H54 (cell line): Measurements from ENCODE around the gene CTDSPL.

Experiments
- DNase-seq: peaks from one replicate; pipeline ENCODE4 v3.0.0; 2011; ENCODE audit warnings: low spot score, mixed read lengths; ENCODE audit not compliant: insufficient read length
- FAIRE-seq: peaks from 3 replicates; lab custom pipeline; 2011; peaks lifted over from hg19 to GRCh38; lab: Jason Lieb, UNC
- POLR2A ChIP-seq: IDR thresholded peaks from 2 replicates; pipeline ENCODE4 v1.6.1; 2011; ENCODE audit warnings: low read depth, mild to moderate bottlenecking, low read length

CTDSPL gene

GRCh38 chr3:38006031-38006430 is 144.4 kb downstream of the CTDSPL start:
- FAIRE-seq (no peak), DNase-seq (no peak)
- TF ChIP-seq POLR2A: no peak

GRCh38 chr3:38006445-38006995 is 144.8 kb downstream of the CTDSPL start:
- no peak for FAIRE-seq
- DNase-seq: no peak
- TF ChIP-seq POLR2A: no peak

GRCh38 chr3:38007754-38008090 is 146.0 kb downstream of the CTDSPL start:
- no peak for FAIRE-seq

GRCh38 chr3:38008191-38008701 is 146.6 kb downstream of the CTDSPL start:
- no peak for TF ChIP-seq POLR2A
- no peak for DNase-seq
- FAIRE-seq: no peak

More at GRCh38 chr3:38007754-38008090, 146.0 kb downstream of the CTDSPL start:
- no peak for DNase-seq
- TF ChIP-seq POLR2A: no peak

- TF ChIP-seq POLR2A: no peak
- no peak for DNase-seq
- FAIRE-seq: no peak
Measured at GRCh38 chr3:38008971-38009580, 147.4 kb downstream of the CTDSPL start.

- TF ChIP-seq POLR2A: no peak
- DNase-seq (no peak), FAIRE-seq (no peak)
Measured at GRCh38 chr3:38009807-38010591, 148.3 kb downstream of the CTDSPL start.

GRCh38 chr3:38011111-38011510 is 149.4 kb downstream of the CTDSPL start:
- DNase-seq: no peak
- TF ChIP-seq POLR2A: no peak
- FAIRE-seq: no peak

GRCh38 chr3:38015485-38015884 is 153.8 kb downstream of the CTDSPL start:
- FAIRE-seq (no peak), DNase-seq (no peak)
- no peak for TF ChIP-seq POLR2A

GRCh38 chr3:38015984-38016383 is 154.3 kb downstream of the CTDSPL start:
- FAIRE-seq (no peak), DNase-seq (no peak)
- TF ChIP-seq POLR2A: no peak

- no peak for TF ChIP-seq POLR2A
- DNase-seq (no peak), FAIRE-seq (no peak)
Measured at GRCh38 chr3:38016410-38016809, 154.7 kb downstream of the CTDSPL start.

GRCh38 chr3:38016847-38017444 is 155.3 kb downstream of the CTDSPL start:
- no peak for FAIRE-seq
- DNase-seq: no peak
- no peak for TF ChIP-seq POLR2A

GRCh38 chr3:38017445-38018295 is 156.0 kb downstream of the CTDSPL start:
- no peak for TF ChIP-seq POLR2A
- DNase-seq (no peak), FAIRE-seq (no peak)

GRCh38 chr3:38018296-38019266 is 156.9 kb downstream of the CTDSPL start:
- TF ChIP-seq POLR2A: no peak
- DNase-seq: no peak
- FAIRE-seq: no peak
